Small intestine (tissue), 16 donors: ENCODE data around the gene EFNB2. TPM values are rescaled to one million over a fixed set of nuclear protein-coding genes. Genes with fewer than 3 reads are reported as not detected.
A peak's percentile ranks its signal among the peaks of the same experiment; 100 is the strongest.

Experiments used
- DNase-seq, 2 donors: peaks; one replicate each; pipeline versions ENCODE4 v3.0.0 to v3.0.0-alpha.2; 2013
- FAIRE-seq: peaks from 2 replicates; lab custom pipeline; 2012; peaks lifted over from hg19 to GRCh38; lab: Jason Lieb, UNC
- H3K27ac ChIP-seq, 3 donors: one replicate each; pipeline ENCODE4 v1.5.1; 2013; ENCODE audit warnings: low read length in 2 of 3, mild to moderate bottlenecking in 2 of 3, control low read depth in 1 of 3, inconsistent platforms in 1 of 3, low read depth in 1 of 3, moderate library complexity in 1 of 3
- H3K27me3 ChIP-seq, 3 donors: one replicate each; pipeline ENCODE4 v1.6.1; 2013; ENCODE audit warnings: low read length in 3 of 3, inconsistent platforms in 1 of 3; ENCODE audit not compliant: control insufficient read depth in 3 of 3, insufficient read depth in 3 of 3
- H3K36me3 ChIP-seq, 3 donors: one replicate each; pipeline ENCODE4 v1.6.1; 2013; ENCODE audit warnings: low read length in 3 of 3, inconsistent platforms in 1 of 3, low read depth in 1 of 3, mild to moderate bottlenecking in 1 of 3, moderate library complexity in 1 of 3; ENCODE audit not compliant: control insufficient read depth in 3 of 3, insufficient read depth in 2 of 3
- H3K4me1 ChIP-seq, 3 donors: one replicate each; pipeline ENCODE4 v1.6.1; 2013; ENCODE audit warnings: low read length in 2 of 3, inconsistent platforms in 1 of 3, low read depth in 1 of 3, mild to moderate bottlenecking in 1 of 3, moderate library complexity in 1 of 3; ENCODE audit not compliant: control insufficient read depth in 3 of 3, insufficient read depth in 2 of 3
- H3K4me3 ChIP-seq, 3 donors: one replicate each; pipeline ENCODE4 v1.5.1; 2013; ENCODE audit warnings: low read length in 3 of 3, control low read depth in 1 of 3, inconsistent platforms in 1 of 3, low read depth in 1 of 3, mild to moderate bottlenecking in 1 of 3, moderate library complexity in 1 of 3
- H3K9me3 ChIP-seq, 2 donors: one replicate each; pipeline ENCODE4 v1.6.1; 2013; ENCODE audit warnings: low read depth in 1 of 2, low read length in 1 of 2; ENCODE audit not compliant: control insufficient read depth in 2 of 2, insufficient read depth in 1 of 2
- WGBS, 3 donors: extraction: QIAGEN DNeasy Blood & Tissue Kit; methylation state at CpG; one replicate each; pipeline ENCODE4 v1.1.7; 2013; 5-methylcytosine and 5-hydroxymethylcytosine counted together
- long read RNA-seq, 10 donors: transcript quantifications; one replicate each; lab custom pipeline, GENCODE V29; 2026
- polyA plus RNA-seq, 4 donors: library from polyadenylated mRNA; stranded (reverse) in 3 of 4; unstranded in 1 of 4; fragments of 200-250 nt in 3 of 4; fragments of 120-200 nt in 1 of 4; gene quantifications; one replicate each; pipeline versions ENCODE4 v1.2.1 to v1.2.3, GENCODE V29; 2013
- donor health status: healthy with polysubstance abuse.
- donor health status: control.
- donor health status: control.
- donor health status: Bipolar disorder and iron deficiency.
- donor health status: healthy.

EFNB2 gene, protein sequence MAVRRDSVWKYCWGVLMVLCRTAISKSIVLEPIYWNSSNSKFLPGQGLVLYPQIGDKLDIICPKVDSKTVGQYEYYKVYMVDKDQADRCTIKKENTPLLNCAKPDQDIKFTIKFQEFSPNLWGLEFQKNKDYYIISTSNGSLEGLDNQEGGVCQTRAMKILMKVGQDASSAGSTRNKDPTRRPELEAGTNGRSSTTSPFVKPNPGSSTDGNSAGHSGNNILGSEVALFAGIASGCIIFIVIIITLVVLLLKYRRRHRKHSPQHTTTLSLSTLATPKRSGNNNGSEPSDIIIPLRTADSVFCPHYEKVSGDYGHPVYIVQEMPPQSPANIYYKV
- 10 to 100 TPM; 10.8 to 33.0 (median 19.2) TPM for polyA plus RNA-seq
- long read RNA-seq, donor 1 = 0 reads
- long read RNA-seq, donor 2, full-length matches to known transcripts = 3 of 3 reads
- long read RNA-seq, donor 2, partial matches to known transcripts = 0 of 3 reads
- long read RNA-seq, donor 2, other reads (novel, unspliced or antisense) = 0 of 3 reads
- long read RNA-seq, donor 3, full-length matches to known transcripts = 5 of 5 reads
- long read RNA-seq, donor 3, partial matches to known transcripts = 0 of 5 reads
- long read RNA-seq, donor 3, other reads (novel, unspliced or antisense) = 0 of 5 reads
- long read RNA-seq, donor 4 = 0 reads
- long read RNA-seq, donor 5, full-length matches to known transcripts = 2 of 2 reads
- long read RNA-seq, donor 5, partial matches to known transcripts = 0 of 2 reads
- long read RNA-seq, donor 5, other reads (novel, unspliced or antisense) = 0 of 2 reads
- long read RNA-seq, donor 6, full-length matches to known transcripts = 3 of 3 reads
- long read RNA-seq, donor 6, partial matches to known transcripts = 0 of 3 reads
- long read RNA-seq, donor 6, other reads (novel, unspliced or antisense) = 0 of 3 reads
- long read RNA-seq, donor 7 = 0 reads
- long read RNA-seq, donor 8, full-length matches to known transcripts = 3 of 3 reads
- long read RNA-seq, donor 8, partial matches to known transcripts = 0 of 3 reads
- long read RNA-seq, donor 8, other reads (novel, unspliced or antisense) = 0 of 3 reads
- long read RNA-seq, donor 9, full-length matches to known transcripts = 3 of 3 reads
- long read RNA-seq, donor 9, partial matches to known transcripts = 0 of 3 reads
- long read RNA-seq, donor 9, other reads (novel, unspliced or antisense) = 0 of 3 reads
- long read RNA-seq, donor 10, full-length matches to known transcripts = 8 of 8 reads
- long read RNA-seq, donor 10, partial matches to known transcripts = 0 of 8 reads
- long read RNA-seq, donor 10, other reads (novel, unspliced or antisense) = 0 of 8 reads

DNA sequence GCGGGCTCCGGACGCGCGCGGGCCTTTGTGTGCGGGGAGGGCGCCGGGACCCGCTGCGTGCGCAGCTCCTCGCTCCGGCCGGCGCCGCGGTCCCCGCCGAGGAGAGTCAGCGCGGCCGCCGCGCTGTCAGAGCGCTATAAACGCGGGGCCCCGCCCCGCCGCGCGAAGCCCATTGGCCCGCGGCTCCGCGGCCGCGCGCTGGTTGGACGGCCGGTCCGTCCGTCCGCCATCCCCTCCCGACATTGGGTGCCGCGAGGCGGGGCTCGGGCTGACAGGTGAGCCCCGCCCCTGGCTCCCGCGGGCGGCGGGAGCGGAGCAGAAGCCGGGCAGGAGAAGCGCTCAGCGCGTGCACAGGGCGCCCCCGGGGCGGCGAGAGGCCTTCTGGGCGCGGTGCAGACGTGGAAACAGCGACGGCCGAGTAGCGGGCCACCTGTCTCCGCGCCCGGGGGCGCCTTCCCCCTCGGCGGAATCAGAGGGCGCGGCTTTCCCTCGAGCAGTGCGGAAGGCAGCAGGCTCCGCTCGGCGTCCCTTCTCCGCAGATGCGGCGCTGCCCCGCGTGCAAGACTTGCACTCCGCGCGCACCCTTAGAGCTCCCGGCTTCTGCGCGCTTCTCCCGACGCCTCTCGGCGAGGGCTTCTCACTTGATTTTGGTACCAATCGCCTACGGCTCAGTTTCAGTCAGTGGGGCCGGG lies at the start of gene EFNB2:
TSS of gene EFNB2 (minus strand) at position 111 of the 692 bp plus-strand sequence. CDS start 698 bp downstream, outside the sequence.
- DNase-seq = peak; percentile 97
- Histone ChIP-seq H3K36me3 (peaks cover 0 to 4% (median 0%) of the 10 kb centered on the region in 3 donors), H3K4me1 (peaks cover 0 to 3% (median 0%) of the 10 kb centered on the region in 3 donors), H3K9me3 (no peaks in the 10 kb centered on the region), H3K27me3 (peaks cover 0 to 2% (median 0%) of the 10 kb centered on the region in 3 donors), H3K4me3 (peak within 1 kb of the TSS; percentile 77 to 84 (median 83)), H3K27ac (peak within 1 kb of the TSS; percentile 79 to 86 (median 83))
- FAIRE-seq = no peak
- 0 to 1% (median 0%) methylated on average over 61 to 102 of the region's 102 CpGs for WGBS, 3 donors

DNA sequence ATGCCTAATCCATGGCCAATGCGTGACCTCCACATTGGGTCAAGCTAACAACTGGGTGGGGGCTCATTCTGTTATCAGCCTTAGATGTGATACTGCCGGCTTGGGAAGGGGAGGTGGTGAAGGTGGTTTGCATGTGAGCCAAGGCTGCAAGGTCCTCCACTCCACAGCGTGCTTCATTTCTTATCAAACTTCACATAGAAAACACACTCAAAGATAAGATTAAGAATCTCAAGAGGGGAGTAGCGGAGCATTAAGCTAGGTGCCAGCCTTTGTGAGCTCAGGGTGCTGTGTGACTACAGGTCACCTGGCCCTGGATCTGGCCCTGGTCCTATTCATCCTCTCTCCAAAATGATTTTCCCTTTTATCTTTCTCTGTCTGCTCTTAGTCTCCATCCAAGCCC lies 45.8 kb upstream of the EFNB2 start:
- H3K27ac ChIP-seq = no peak overlapping the region
- H3K27me3 ChIP-seq = no peaks in the 10 kb centered on the region
- H3K36me3 ChIP-seq = no peaks in the 10 kb centered on the region
- H3K4me3 ChIP-seq = no peak overlapping the region
- no peaks in the 10 kb centered on the region for H3K4me1 ChIP-seq
- DNase-seq (no peak), FAIRE-seq (no peak)
- H3K9me3 ChIP-seq = peaks cover 0 to 16% of the 10 kb centered on the region in 2 donors
- 9 to 59% (median 39%) methylated on average over 4 of the region's 4 CpGs for WGBS, 3 donors

DNA sequence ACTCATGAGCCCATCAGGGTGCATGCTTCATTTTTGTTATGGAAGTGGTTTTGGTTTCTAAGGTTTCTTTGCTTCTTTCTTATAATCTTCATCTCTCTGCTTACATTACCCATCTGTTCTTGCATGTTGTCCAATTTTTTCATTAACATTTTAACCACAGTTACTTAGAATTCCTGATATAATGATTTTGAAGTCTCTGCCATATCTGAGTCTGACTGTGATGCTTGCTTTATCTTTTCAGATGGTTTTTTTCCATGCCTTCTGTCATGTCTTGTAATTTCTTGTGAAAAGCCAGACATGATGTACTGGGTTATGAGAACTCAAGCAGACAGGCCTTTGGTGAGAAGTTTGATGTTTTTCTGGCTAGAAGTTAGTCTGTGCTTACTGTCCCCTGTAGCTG lies 40.4 kb upstream of the EFNB2 start:
- DNase-seq (no peak), FAIRE-seq (no peak)
- Histone ChIP-seq H3K4me1 (no peaks in the 10 kb centered on the region), H3K4me3 (no peak overlapping the region), H3K27me3 (no peaks in the 10 kb centered on the region), H3K36me3 (no peaks in the 10 kb centered on the region), H3K27ac (no peak overlapping the region), H3K9me3 (no peaks in the 10 kb centered on the region)

DNA sequence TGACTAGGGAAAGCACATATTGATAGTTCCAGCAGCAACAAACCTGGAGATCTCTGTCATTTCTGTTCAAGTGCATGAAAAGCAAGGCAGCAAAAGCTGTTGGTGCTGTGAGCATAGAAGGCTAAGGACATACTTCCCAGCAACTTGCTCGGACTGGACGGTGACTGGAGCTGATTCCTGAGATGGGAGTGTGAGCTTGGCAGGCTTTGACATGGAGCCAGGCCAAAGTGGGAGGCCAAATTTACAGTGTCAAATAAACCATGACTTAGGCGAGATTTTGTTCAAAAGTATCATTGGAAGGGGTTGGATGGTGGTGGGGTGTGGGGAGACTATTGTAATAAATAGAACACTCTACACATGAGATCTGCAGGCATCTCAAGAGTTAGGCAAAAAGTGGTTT lies 38.4 kb upstream of the EFNB2 start:
- H3K36me3 ChIP-seq = no peaks in the 10 kb centered on the region
- H3K4me3 ChIP-seq = no peak overlapping the region
- FAIRE-seq = no peak
- H3K9me3 ChIP-seq = no peaks in the 10 kb centered on the region
- no peak overlapping the region for H3K27ac ChIP-seq
- H3K27me3 ChIP-seq = no peaks in the 10 kb centered on the region
- no peak for DNase-seq
- WGBS, 3 donors = 58 to 71% (median 71%) methylated on average over 3 of the region's 3 CpGs
- H3K4me1 ChIP-seq = peaks cover 0 to 6% (median 0%) of the 10 kb centered on the region in 3 donors

DNA sequence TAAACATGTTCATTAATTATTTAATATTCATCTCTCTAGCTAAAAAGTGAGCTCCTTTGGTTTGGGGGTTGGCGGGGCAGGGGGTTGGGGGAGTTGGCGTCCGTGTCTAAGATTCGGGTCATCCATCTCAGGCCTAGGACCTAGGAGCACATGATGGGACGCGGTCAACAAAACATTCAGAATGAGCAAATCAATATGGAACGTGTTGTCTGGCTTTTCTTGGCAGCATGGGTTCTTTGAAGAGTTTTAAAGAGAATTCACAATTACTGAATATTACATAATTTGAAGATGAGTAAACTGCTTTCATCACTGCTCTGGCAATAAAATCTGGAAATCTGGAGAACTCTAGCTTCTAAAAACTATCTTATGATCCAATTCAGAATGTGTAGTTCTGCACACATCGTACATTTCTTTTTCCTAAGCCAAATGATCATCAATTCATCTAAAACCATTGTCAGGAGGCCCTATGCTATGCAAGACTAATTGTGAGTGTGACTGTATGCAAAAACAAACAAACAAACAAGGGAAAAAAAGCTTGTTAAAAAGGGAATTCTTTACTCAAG lies 37.9 kb upstream of the EFNB2 start:
- no peak for DNase-seq
- Histone ChIP-seq H3K9me3 (no peaks in the 10 kb centered on the region), H3K36me3 (no peaks in the 10 kb centered on the region), H3K27ac (no peak overlapping the region), H3K27me3 (no peaks in the 10 kb centered on the region), H3K4me3 (no peak overlapping the region), H3K4me1 (peaks cover 0 to 10% (median 0%) of the 10 kb centered on the region in 3 donors)
- WGBS, 3 donors = 80 to 93% (median 89%) methylated on average over 8 of the region's 8 CpGs
- FAIRE-seq = no peak

DNA sequence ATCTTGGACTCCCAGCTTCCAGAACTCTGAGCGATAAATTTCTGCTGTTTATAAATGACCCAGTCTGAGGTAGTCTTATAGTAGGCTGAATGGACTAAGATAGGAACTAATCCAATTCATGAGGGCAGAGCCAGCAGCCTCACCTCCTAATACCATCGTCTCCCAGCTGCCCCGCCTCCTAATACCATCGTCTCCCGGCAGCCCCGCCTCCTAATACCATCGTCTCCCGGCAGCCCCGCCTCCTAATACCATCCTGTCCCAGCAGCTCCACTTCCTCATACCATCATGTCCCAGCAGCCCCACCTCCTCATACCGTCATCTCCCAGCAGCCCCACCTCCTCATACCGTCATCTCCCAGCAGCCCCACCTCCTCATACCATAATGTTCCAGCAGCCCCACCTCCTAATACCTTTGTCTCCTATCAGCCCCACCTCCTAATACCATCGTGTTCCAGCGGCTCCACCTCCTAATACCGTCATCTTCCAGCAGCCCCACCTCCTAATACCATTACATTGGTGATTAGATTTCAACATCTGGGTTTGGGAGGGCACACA lies 34.9 kb upstream of the EFNB2 start:
- peaks cover 0 to 16% (median 3%) of the 10 kb centered on the region in 3 donors for H3K4me1 ChIP-seq
- 14 to 31% (median 27%) methylated on average over 13 to 14 of the region's 14 CpGs for WGBS, 3 donors
- no peaks in the 10 kb centered on the region for H3K9me3 ChIP-seq
- H3K36me3 ChIP-seq = no peaks in the 10 kb centered on the region
- H3K4me3 ChIP-seq = no peak overlapping the region
- FAIRE-seq (no peak), DNase-seq (peak; percentile 87 to 94)
- H3K27ac ChIP-seq = peak overlapping the region; percentile 67 to 76 (median 68)
- no peaks in the 10 kb centered on the region for H3K27me3 ChIP-seq
